RWPE1 (cell line): ENCODE measurements around the gene TDRD9.
A peak's percentile ranks its signal among the peaks of the same experiment; 100 is the strongest.

ENCODE experiments used
- CTCF ChIA-PET: fragments of 350-600 bp; sonication (Branson Sonifier 250); formaldehyde crosslinking; extraction: SDS; loops from one replicate; lab custom pipeline; 2021; lab: Yijun Ruan, JAX
- POLR2A ChIA-PET: fragments of 400-600 bp; formaldehyde crosslinking; extraction: SDS; loops from one replicate; lab custom pipeline; 2020; ENCODE audit warnings: antibody characterized with exemption; ENCODE audit not compliant: low non-redundant PET; lab: Yijun Ruan, JAX
- DNase-seq: peaks from one replicate; pipeline ENCODE4 v3.0.0; 2012; ENCODE audit warnings: low spot score
- H3K27ac ChIP-seq: fragments of 450-650 bp; 2 replicates; pipeline ENCODE4 v1.5.1; 2017
- CTCF ChIP-seq: fragments of 450-650 bp; conservative IDR thresholded peaks from 2 replicates; pipeline ENCODE4 v1.5.1; 2017; ENCODE audit warnings: low read depth, mild to moderate bottlenecking

The TDRD9 gene

GRCh38 chr14:103898711-103899110 is 29.5 kb upstream of the TDRD9 start:
- TF ChIP-seq CTCF, result no peak
- CTCF ChIA-PET, result interaction anchor here (2.1 kb wide), 1 partner anchor 12 kb away, joined by 7 read pairs; no protein-coding TSS in a partner anchor
- H3K27ac ChIP-seq, result 0 out of 2 replicates have a peak overlapping the region, but pooled peaks have one; percentile 1
- POLR2A ChIA-PET, result no interaction called here
- no peak for DNase-seq

GRCh38 chr14:103899316-103899715 is 28.9 kb upstream of the TDRD9 start:
- no peak overlapping the region for H3K27ac ChIP-seq
- CTCF ChIA-PET, result no interaction called here
- POLR2A ChIA-PET, result no interaction called here
- no peak for TF ChIP-seq CTCF
- no peak for DNase-seq

- no peak for TF ChIP-seq CTCF
- ChIA-PET CTCF (interaction anchor here (1.6 kb wide), 1 partner anchor 10 kb away, joined by 9 read pairs; no protein-coding TSS in a partner anchor), POLR2A (no interaction called here)
- no peak overlapping the region for H3K27ac ChIP-seq
- DNase-seq, result no peak
These were observed 28.4 kb upstream of the TDRD9 start for GRCh38 chr14:103899833-103900232.

GRCh38 chr14:103904493-103905107 is 23.7 kb upstream of the TDRD9 start:
- ChIA-PET POLR2A (interaction anchor here (0.6 kb wide), 1 partner anchor 75 kb away, joined by 6 read pairs; no protein-coding TSS in a partner anchor), CTCF (interaction anchor here (0.7 to 1.9 kb wide), 3 partner anchors 15 to 801 kb away, joined by 3 to 4 read pairs (median 3); no protein-coding TSS in a partner anchor)
- H3K27ac ChIP-seq, result no peak overlapping the region
- no peak for TF ChIP-seq CTCF
- no peak for DNase-seq

GRCh38 chr14:103905842-103906456 is 22.3 kb upstream of the TDRD9 start:
- CTCF ChIA-PET, result interaction anchor here (0.7 to 1.9 kb wide), 3 partner anchors 77 to 100 kb away, joined by 3 to 9 read pairs (median 4); no protein-coding TSS in a partner anchor
- POLR2A ChIA-PET, result no interaction called here
- no peak for DNase-seq

More at GRCh38 chr14:103905842-103906456, 22.3 kb upstream of the TDRD9 start:
- TF ChIP-seq CTCF, result no peak
- no peak overlapping the region; the same call in 1 of the 2 replicates for H3K27ac ChIP-seq
